ENCODE measurements around the gene KPRP.
A peak's percentile ranks its signal among the peaks of the same experiment; 100 is the strongest.

The KPRP gene

GRCh38 chr1:152757747-152758146, at the start of gene KPRP:
Gene KPRP (plus strand): TSS chr1:152758025. CDS start chr1:152759589, 1,564 bp downstream.
- peak in 6 of 56 donors; percentile 12 to 41 (median 33) for DNase-seq

GRCh38 chr1:152718238-152718637, 39.6 kb upstream of the KPRP start:
- DNase-seq: no peak

GRCh38 chr1:152725261-152725660, 32.6 kb upstream of the KPRP start:
- no peak for DNase-seq

GRCh38 chr1:152728986-152729385, 28.8 kb upstream of the KPRP start:
- no peak for DNase-seq

GRCh38 chr1:152735648-152736047, 22.2 kb upstream of the KPRP start:
- DNase-seq: no peak

- no peak for DNase-seq
Measured at GRCh38 chr1:152737997-152738396, 19.8 kb upstream of the KPRP start.

GRCh38 chr1:152739841-152740240, 18.0 kb upstream of the KPRP start:
- no peak for DNase-seq

- no peak for DNase-seq
Measured at GRCh38 chr1:152741656-152742055, 16.2 kb upstream of the KPRP start.

- no peak for DNase-seq
Measured at GRCh38 chr1:152743371-152744145, 14.3 kb upstream of the KPRP start.

GRCh38 chr1:152745289-152745704, 12.5 kb upstream of the KPRP start:
- no peak for DNase-seq

- no peak for DNase-seq
Measured at GRCh38 chr1:152745765-152746444, 11.9 kb upstream of the KPRP start.

- no peak for DNase-seq
Measured at GRCh38 chr1:152747831-152748230, 10.0 kb upstream of the KPRP start.

- DNase-seq: no peak
Measured at GRCh38 chr1:152752225-152752624, 5.6 kb upstream of the KPRP start.

- no peak for DNase-seq
Measured at GRCh38 chr1:152753586-152753985, 4.2 kb upstream of the KPRP start.

- peak in 3 of 56 donors; percentile 2 to 16 (median 4) for DNase-seq
Measured at GRCh38 chr1:152756872-152757271, 953 bp upstream of the KPRP start.

GRCh38 chr1:152758636-152759035, 811 bp downstream of the KPRP start:
- DNase-seq: no peak

- no peak for DNase-seq
Measured at GRCh38 chr1:152759453-152760173, 1.8 kb downstream of the KPRP start.

GRCh38 chr1:152760551-152761190, 2.8 kb downstream of the KPRP start:
- DNase-seq: no peak

- DNase-seq: peak in 31 of 56 donors; percentile 9 to 88 (median 54)
Measured at GRCh38 chr1:152761609-152762213, 3.9 kb downstream of the KPRP start.

GRCh38 chr1:152768847-152769533, 11.2 kb downstream of the KPRP start:
- DNase-seq: no peak

GRCh38 chr1:152770411-152770810, 12.6 kb downstream of the KPRP start:
- DNase-seq: no peak
